ENCODE results near the gene CPNE2. TPM values are rescaled to one million over a fixed set of nuclear protein-coding genes. Genes with fewer than 3 reads are reported as not detected.

CPNE2 gene
- total and polyA plus RNA-seq, 8 donors: 8.7 to 55.4 (median 26.1) TPM

DNA sequence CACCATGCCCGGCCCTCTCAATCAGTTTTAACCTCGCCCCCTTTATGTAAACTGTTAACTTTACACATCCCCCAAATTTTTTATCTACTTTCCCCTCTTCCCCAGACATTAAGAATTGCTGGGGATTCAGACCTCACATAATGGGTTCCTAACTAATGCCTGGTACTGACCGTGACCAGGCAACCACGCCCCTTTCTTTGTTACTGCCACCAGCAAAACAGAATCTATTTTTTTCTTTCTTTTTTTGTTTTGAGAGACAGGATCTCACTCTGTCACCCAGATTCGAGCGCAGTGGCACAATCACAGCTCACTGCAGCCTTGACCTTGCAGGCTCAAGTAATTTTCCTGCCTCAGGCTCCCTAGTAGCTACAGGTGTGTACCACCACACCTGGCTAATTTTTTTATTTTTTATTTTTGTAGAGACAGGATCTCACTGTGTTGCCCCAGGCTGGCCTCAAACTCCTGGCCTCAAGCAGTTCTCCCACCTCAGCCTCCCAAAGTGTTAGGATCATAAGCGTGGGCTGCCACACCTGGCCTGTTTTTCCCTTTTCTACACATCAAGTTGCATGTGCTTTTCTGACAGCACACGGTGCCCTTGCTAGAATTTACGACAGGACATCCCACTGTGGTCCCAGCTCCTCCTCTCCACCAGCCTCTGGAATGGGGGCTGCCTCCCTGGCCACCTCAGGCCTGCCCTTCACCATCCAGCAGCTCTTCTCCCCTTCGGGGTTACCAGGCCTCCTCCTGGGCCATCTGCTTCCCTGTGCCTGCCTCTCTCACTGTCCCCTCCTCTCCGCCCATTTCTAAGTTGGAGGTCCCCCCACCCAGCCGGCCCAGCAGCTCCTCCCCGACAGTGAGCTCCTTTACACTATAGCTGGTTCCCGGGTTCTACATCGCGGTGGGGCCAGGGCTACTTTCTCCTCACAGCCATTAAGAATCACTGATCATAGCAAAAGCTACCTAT lies 10.8 kb downstream of the CPNE2 start:
- Histone ChIP-seq H3K4me3 (no peak overlapping the region), H3K36me3 (no peaks in the 10 kb centered on the region), H3K4me1 (peaks cover 0 to 18% (median 0%) of the 10 kb centered on the region in 4 donors), H3K27me3 (no peaks in the 10 kb centered on the region), H3K27ac (no peak overlapping the region), H3K9me3 (no peaks in the 10 kb centered on the region)
- DNase-seq: no peak
- TF ChIP-seq EP300 (IDR thresholded peaks at IDR 0.05) (no peak), POLR2AphosphoS5 (IDR thresholded peaks at IDR 0.05) (no peak), POLR2A (IDR thresholded peaks at IDR 0.05) (no peak)
- TF ChIP-seq, protein P1, sequence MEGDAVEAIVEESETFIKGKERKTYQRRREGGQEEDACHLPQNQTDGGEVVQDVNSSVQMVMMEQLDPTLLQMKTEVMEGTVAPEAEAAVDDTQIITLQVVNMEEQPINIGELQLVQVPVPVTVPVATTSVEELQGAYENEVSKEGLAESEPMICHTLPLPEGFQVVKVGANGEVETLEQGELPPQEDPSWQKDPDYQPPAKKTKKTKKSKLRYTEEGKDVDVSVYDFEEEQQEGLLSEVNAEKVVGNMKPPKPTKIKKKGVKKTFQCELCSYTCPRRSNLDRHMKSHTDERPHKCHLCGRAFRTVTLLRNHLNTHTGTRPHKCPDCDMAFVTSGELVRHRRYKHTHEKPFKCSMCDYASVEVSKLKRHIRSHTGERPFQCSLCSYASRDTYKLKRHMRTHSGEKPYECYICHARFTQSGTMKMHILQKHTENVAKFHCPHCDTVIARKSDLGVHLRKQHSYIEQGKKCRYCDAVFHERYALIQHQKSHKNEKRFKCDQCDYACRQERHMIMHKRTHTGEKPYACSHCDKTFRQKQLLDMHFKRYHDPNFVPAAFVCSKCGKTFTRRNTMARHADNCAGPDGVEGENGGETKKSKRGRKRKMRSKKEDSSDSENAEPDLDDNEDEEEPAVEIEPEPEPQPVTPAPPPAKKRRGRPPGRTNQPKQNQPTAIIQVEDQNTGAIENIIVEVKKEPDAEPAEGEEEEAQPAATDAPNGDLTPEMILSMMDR (IDR thresholded peaks at IDR 0.05): no peak
- WGBS, 5 donors: 67 to 80% (median 74%) methylated on average over 16 of the region's 16 CpGs
- intact Hi-C loops (cut with DNase I; ENCODE audit: low total_unique reads): no loop called here

DNA sequence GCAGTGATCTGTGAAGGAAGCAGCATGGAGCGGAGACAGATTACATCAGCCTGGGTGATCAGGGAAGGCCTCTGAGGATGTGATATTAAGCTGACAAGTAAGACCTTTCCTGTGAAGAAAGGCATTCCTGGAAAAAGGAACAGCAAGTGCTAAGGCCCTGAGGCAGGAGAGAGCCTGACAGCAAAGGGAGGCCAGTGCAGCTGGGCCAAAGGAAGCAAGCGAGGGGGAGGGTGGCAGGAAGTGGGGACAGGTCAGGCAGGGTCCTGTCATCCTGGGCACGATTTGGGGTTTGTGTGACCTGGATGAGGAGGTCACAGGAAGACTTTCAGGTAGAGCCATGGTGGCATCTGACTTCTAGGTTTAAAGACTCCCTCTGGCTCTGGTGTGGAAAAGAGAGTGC lies 12.3 kb downstream of the CPNE2 start:
- Histone ChIP-seq H3K27ac (no peak overlapping the region), H3K27me3 (no peaks in the 10 kb centered on the region), H3K9me3 (no peaks in the 10 kb centered on the region), H3K36me3 (no peaks in the 10 kb centered on the region), H3K4me3 (no peak overlapping the region), H3K4me1 (peaks cover 0 to 18% (median 0%) of the 10 kb centered on the region in 4 donors)
- no peak for DNase-seq
- 63 to 74% (median 65%) methylated on average over 3 of the region's 3 CpGs for WGBS, 5 donors
- no peak for TF ChIP-seq POLR2A (IDR thresholded peaks at IDR 0.05)
- TF ChIP-seq, protein P1 (IDR thresholded peaks at IDR 0.05): no peak
- TF ChIP-seq POLR2AphosphoS5 (IDR thresholded peaks at IDR 0.05): no peak
- no peak for TF ChIP-seq EP300 (IDR thresholded peaks at IDR 0.05)
- intact Hi-C loops (cut with DNase I; ENCODE audit: low total_unique reads): no loop called here

DNA sequence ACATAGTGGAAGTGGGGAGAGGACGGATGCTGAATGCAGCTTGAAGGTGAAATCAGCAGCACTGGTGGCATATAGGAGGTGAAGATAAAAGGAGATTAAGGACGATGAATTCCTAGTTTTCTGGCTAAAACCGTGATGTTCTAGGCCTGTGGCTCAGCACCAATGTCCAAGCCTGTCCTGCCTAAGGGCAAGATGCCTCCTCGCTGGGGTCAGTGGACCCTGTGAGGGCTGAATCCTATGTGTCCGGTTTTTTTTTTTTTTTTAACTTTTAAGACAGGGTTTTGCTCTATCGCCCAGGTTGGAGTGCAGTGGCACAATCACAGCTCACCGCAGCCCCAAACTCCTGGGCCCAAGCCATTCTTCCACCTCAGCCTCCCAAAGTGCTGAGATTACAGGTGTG lies 12.8 kb downstream of the CPNE2 start:
- H3K27me3 ChIP-seq: no peaks in the 10 kb centered on the region
- intact Hi-C loops (cut with DNase I; ENCODE audit: low total_unique reads): no loop called here
- TF ChIP-seq, protein P1 (IDR thresholded peaks at IDR 0.05): no peak
- TF ChIP-seq POLR2A (IDR thresholded peaks at IDR 0.05): no peak
- TF ChIP-seq POLR2AphosphoS5 (IDR thresholded peaks at IDR 0.05): no peak
- TF ChIP-seq EP300 (IDR thresholded peaks at IDR 0.05): no peak
- WGBS, 5 donors: 81 to 93% (median 92%) methylated on average over 7 of the region's 7 CpGs
- no peak overlapping the region for H3K27ac ChIP-seq
- H3K4me1 ChIP-seq: peaks cover 0 to 16% (median 0%) of the 10 kb centered on the region in 4 donors
- H3K4me3 ChIP-seq: no peak overlapping the region
- no peak for DNase-seq
- no peaks in the 10 kb centered on the region for H3K9me3 ChIP-seq
- no peaks in the 10 kb centered on the region for H3K36me3 ChIP-seq

DNA sequence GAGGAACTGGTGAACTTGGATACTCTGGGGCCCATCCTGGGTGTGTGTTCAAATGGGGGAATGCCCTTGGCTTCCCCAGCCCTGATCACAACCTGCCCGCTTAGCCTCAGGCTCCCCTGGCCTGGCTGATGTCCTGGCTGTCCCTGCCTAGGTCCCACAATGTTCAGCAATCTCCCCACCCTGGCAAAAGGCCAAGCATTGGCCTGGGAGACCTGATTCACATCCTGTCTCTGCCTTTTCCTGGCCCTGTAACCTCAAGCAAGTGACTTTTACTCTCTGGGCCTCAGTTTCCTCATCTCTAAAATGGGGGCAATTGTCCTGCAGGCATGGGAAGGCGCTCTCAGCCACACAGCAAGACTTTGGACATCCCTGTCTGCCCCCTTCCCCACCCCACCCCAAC lies 14.4 kb downstream of the CPNE2 start:
- H3K27me3 ChIP-seq: no peaks in the 10 kb centered on the region
- H3K27ac ChIP-seq: no peak overlapping the region
- TF ChIP-seq, protein P1 (IDR thresholded peaks at IDR 0.05): no peak
- TF ChIP-seq POLR2A (IDR thresholded peaks at IDR 0.05) (no peak), POLR2AphosphoS5 (IDR thresholded peaks at IDR 0.05) (no peak), EP300 (IDR thresholded peaks at IDR 0.05) (no peak)
- no peaks in the 10 kb centered on the region for H3K36me3 ChIP-seq
- DNase-seq: no peak
- intact Hi-C loops (cut with DNase I; ENCODE audit: low total_unique reads): no loop called here
- H3K4me1 ChIP-seq: peaks cover 0 to 14% (median 0%) of the 10 kb centered on the region in 4 donors
- no peak overlapping the region for H3K4me3 ChIP-seq
- H3K9me3 ChIP-seq: no peaks in the 10 kb centered on the region
- 86 to 100% (median 94%) methylated on average over 1 to 2 of the region's 2 CpGs for WGBS, 5 donors
